K562 (cell line): ENCODE data around the gene SNCG. TPM values are rescaled to one million over a fixed set of nuclear protein-coding genes. Genes with fewer than 3 reads are reported as not detected.

Experiments used
- ATAC-seq: fragments of 200-7000 bp; cut with Tn5 transposase; 3 replicates; pipeline ENCODE4 v1.9.1; 2020; ENCODE audit warnings: moderate library complexity
- BruUV-seq: library from RNA; stranded (reverse); fragments of 400-500 nt; replicated peaks from 2 replicates; lab custom pipeline; 2021; lab: Mats Ljungman, UMichigan
- CTCF ChIA-PET: fragments of 300-600 bp; formaldehyde crosslinking; extraction: SDS; loops from one replicate; lab custom pipeline; 2021; ENCODE audit warnings: low intra/inter-chr PET ratio; lab: Yijun Ruan, JAX
- POLR2A ChIA-PET: fragments of 300-600, 350-650 bp; sonication (Branson Sonifier 250); formaldehyde crosslinking; extraction: SDS; loops from one replicate; lab custom pipeline; 2021; ENCODE audit warnings: antibody characterized with exemption, inconsistent platforms; lab: Yijun Ruan, JAX
- DNase-seq, 4 experiments: peaks; one replicate each; pipeline versions ENCODE4 v3.0.0 to v3.0.0-alpha.2; 2011 to 2018; ENCODE audit warnings: low spot score in 3 of 4, mixed read lengths in 3 of 4; ENCODE audit errors: extremely low read depth in 1 of 4
- FAIRE-seq: peaks from 2 replicates; lab custom pipeline; 2011; peaks lifted over from hg19 to GRCh38; lab: Jason Lieb, UNC
- H2AFZ ChIP-seq: 2 replicates; pipeline ENCODE4 v1.6.0; 2011; ENCODE audit warnings: low read depth, low read length, control low read depth, inconsistent platforms
- H3K27ac ChIP-seq: fragments of 200-600 bp; 3 replicates; pipeline ENCODE4 v1.8.0; 2011; ENCODE audit warnings: low read depth, mild to moderate bottlenecking, control low read depth, inconsistent platforms, low read length, moderate library complexity, mixed read lengths; ENCODE audit errors: extremely low read depth
- H3K27me3 ChIP-seq, 2 experiments: fragments of 300-600 bp in 1 of 2; 2 replicates in 1 of 2; 3 replicates in 1 of 2; pipeline versions ENCODE4 v1.6.0 to v1.8.0; 2011; ENCODE audit warnings: inconsistent platforms in 2 of 2, low read length in 2 of 2, mild to moderate bottlenecking in 1 of 2, mixed read lengths in 1 of 2, moderate library complexity in 1 of 2; ENCODE audit not compliant: control insufficient read depth in 2 of 2, insufficient read depth in 2 of 2
- H3K36me3 ChIP-seq: fragments of 300-600 bp; 3 replicates; pipeline ENCODE4 v1.8.0; 2011; ENCODE audit warnings: mild to moderate bottlenecking, low read length, inconsistent platforms; ENCODE audit not compliant: control insufficient read depth, insufficient read depth
- H3K4me1 ChIP-seq, 2 experiments: fragments of 200-600 bp in 1 of 2; replicated peaks in 1 of 2; 2 replicates in 1 of 2; 3 replicates in 1 of 2; pipeline versions ENCODE4 v1.5.1 to v1.8.0; 2011; ENCODE audit warnings: inconsistent platforms in 2 of 2, low read length in 2 of 2, mild to moderate bottlenecking in 1 of 2, mixed read lengths in 1 of 2, moderate library complexity in 1 of 2; ENCODE audit not compliant: control insufficient read depth in 2 of 2, insufficient read depth in 2 of 2
- H3K4me2 ChIP-seq: 2 replicates; pipeline ENCODE4 v1.6.1; 2011; ENCODE audit warnings: low read length, control low read depth, inconsistent platforms, mixed read lengths; ENCODE audit not compliant: insufficient read depth
- H3K4me3 ChIP-seq: fragments of 200-600 bp; sonication (generic), shearing (Covaris generic); 2 replicates; pipeline ENCODE4 v1.5.1; 2016; ENCODE audit warnings: control low read depth, inconsistent platforms
- H3K79me2 ChIP-seq: fragments of 200-600 bp; 3 replicates; pipeline ENCODE4 v1.8.0; 2011; ENCODE audit warnings: low read length, inconsistent platforms; ENCODE audit not compliant: control insufficient read depth, insufficient read depth
- H3K9ac ChIP-seq, 2 experiments: 2 replicates each; pipeline versions ENCODE4 v1.6.0 to v1.6.1; 2011; ENCODE audit warnings: low read depth in 2 of 2, low read length in 2 of 2, control low read depth in 1 of 2, inconsistent platforms in 1 of 2, mild to moderate bottlenecking in 1 of 2, mixed read lengths in 1 of 2; ENCODE audit not compliant: insufficient read depth in 1 of 2
- H3K9me1 ChIP-seq: one replicate; pipeline ENCODE4 v1.6.0; 2011; ENCODE audit warnings: inconsistent platforms, mild to moderate bottlenecking, low read length, moderate library complexity; ENCODE audit not compliant: control insufficient read depth, insufficient read depth
- H3K9me3 ChIP-seq: replicated peaks from 2 replicates; pipeline ENCODE4 v1.5.1; 2011; ENCODE audit warnings: low read depth, low read length, inconsistent platforms; ENCODE audit not compliant: control insufficient read depth, insufficient read depth
- H4K20me1 ChIP-seq: replicated peaks from 2 replicates; pipeline ENCODE4 v1.6.1; 2011; ENCODE audit warnings: low read length, inconsistent platforms, mixed read lengths; ENCODE audit not compliant: control insufficient read depth, insufficient read depth
- ETV5 ChIP-seq: sonication (generic); formaldehyde crosslinking; IDR thresholded peaks from 2 replicates; pipeline ENCODE4 v1.4.0; 2020; ENCODE audit warnings: low read depth, mild to moderate bottlenecking, missing genetic modification reagents
- RBM15 ChIP-seq: fragments of 200-400 bp; formaldehyde crosslinking; IDR thresholded peaks from 2 replicates; pipeline ENCODE4 v1.6.1; 2018; ENCODE audit warnings: mild to moderate bottlenecking, low read length, moderate library complexity; ENCODE audit not compliant: insufficient read depth
- ZNF436 ChIP-seq: fragments of 250-450, 450-650 bp; sonication (Bioruptor Pico); formaldehyde crosslinking; IDR thresholded peaks from 2 replicates; pipeline ENCODE4 v1.7.0; 2020; ENCODE audit warnings: mild to moderate bottlenecking
- WGBS: fragments of 100-300 bp; shearing (Covaris generic); methylation state at CpG from one replicate; pipeline ENCODE4 v1.1.6; 2016; ENCODE audit warnings: low coverage, mixed read lengths; ENCODE audit not compliant: insufficient coverage; ENCODE audit errors: missing lambda C conversion rate; 5-methylcytosine and 5-hydroxymethylcytosine counted together
- in situ Hi-C: fragments of 300-500 bp; cut with MboI; formaldehyde crosslinking; loops from 4 replicates; pipeline ENCODE4 v1.15.0; 2018; ENCODE audit warnings: inconsistent platforms, mixed read lengths
- intact Hi-C: fragments of 100-400 bp; cut with micrococcal nuclease; formaldehyde crosslinking; loops from 2 replicates; pipeline ENCODE4 v1.14.2; 2022
- polyA plus RNA-seq, 8 experiments: library from polyadenylated mRNA; depleted of rRNA in 4 of 8; stranded (reverse) in 5 of 8; unstranded in 3 of 8; fragments of >200 nt; fragmentation: Nextera tagmentation in 2 of 8; fragmentation: Illumina TruSeq in 1 of 8; extraction: Ambion mirVana in 2 of 8; extraction: Trizol in 1 of 8; gene quantifications; 2 replicates each; pipeline versions ENCODE4 v1.2.1 to v1.2.3, GENCODE V29; 2011 to 2014; ENCODE audit warnings: inconsistent platforms in 1 of 8, missing spikeins in 1 of 8
- total RNA-seq, 7 experiments: library from RNA; depleted of rRNA in 6 of 7; stranded (reverse); fragments of >200 nt in 6 of 7; fragmentation: Illumina TruSeq in 2 of 7; extraction: Trizol in 2 of 7; gene quantifications; 2 replicates each; pipeline versions ENCODE4 v1.2.1 to v1.2.3, GENCODE V29; 2011 to 2021; ENCODE audit warnings: low replicate concordance in 1 of 7
- TF ChIP-seq, protein P1 (sequence below), 2 experiments: fragments of 450-650 bp in 1 of 2; sonication (generic) in 1 of 2; formaldehyde crosslinking; conservative IDR thresholded peaks; 2 replicates each; pipeline versions ENCODE4 v1.4.0 to v1.8.1; 2020 to 2022; ENCODE audit warnings: mild to moderate bottlenecking in 1 of 2, missing genetic modification reagents in 1 of 2

Gene SNCG
- total and polyA plus RNA-seq, 9 of the 15 experiments (the other 6 are each of a cell fraction or from before 2014, with no cell fraction given), result 9.8 to 146 (median 93.6) TPM

DNA sequence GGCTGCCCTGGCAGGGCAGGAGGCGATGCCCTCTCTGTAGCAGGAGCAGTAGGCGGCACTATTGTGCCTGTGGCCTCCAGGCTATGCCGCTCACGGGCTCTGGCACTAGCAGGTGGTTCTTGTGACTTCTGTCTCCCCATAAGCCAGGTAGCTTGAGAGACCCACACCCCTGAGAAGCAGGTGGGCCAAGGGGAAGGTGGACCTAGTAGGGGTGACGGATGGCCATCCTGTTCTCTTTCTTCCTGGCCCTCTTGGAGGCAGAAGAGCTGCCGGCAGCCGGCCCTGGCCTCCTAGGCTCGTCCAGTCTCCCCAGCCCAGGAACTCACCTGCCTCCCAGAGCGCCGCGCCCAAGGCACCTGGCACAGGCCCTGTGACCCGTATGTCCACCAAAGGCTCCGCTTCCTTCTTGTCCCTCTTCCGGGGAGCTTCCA, 16.4 kb upstream of the SNCG start:
- 97% methylated on average over 12 of the region's 14 CpGs for WGBS
- ATAC-seq (no peak), DNase-seq (no peak), FAIRE-seq (no peak)
- H3K4me3 ChIP-seq, result no peak overlapping the region
- no peak for TF ChIP-seq RBM15
- no peak for TF ChIP-seq ZNF436 (CRISPR knock-in tag)
- TF ChIP-seq ETV5, result no peak
- TF ChIP-seq, protein P1, sequence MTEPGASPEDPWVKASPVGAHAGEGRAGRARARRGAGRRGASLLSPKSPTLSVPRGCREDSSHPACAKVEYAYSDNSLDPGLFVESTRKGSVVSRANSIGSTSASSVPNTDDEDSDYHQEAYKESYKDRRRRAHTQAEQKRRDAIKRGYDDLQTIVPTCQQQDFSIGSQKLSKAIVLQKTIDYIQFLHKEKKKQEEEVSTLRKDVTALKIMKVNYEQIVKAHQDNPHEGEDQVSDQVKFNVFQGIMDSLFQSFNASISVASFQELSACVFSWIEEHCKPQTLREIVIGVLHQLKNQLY (CRISPR knock-in tag; conservative IDR thresholded peaks at IDR 0.05), result no peak
- BruUV-seq, result no TSS peak
- no peaks in the 10 kb centered on the region for H3K36me3 ChIP-seq
- H3K4me1 ChIP-seq, result peaks cover 0 to 20% of the 10 kb centered on the region in 2 experiments; a peak in 2 of 5 replicates
- in situ Hi-C loops (no loop called here), intact Hi-C loops (no loop called here)
- H3K9me1 ChIP-seq, result no peaks in the 10 kb centered on the region
- H3K27ac ChIP-seq, result no peak overlapping the region
- H3K9me3 ChIP-seq, result no peaks in the 10 kb centered on the region
- H4K20me1 ChIP-seq, result no peaks in the 10 kb centered on the region
- no peak overlapping the region for H3K4me2 ChIP-seq
- POLR2A ChIA-PET, result interaction anchor here (0.6 to 1.2 kb wide), 2 partner anchors 18 to 233 kb away, joined by 3 to 4 read pairs; no protein-coding TSS in a partner anchor
- H3K27me3 ChIP-seq, result no peaks in the 10 kb centered on the region
- CTCF ChIA-PET, result interaction anchor here (0.7 kb wide), 3 partner anchors 23 to 910 kb away, joined by 3 to 5 read pairs (median 3); no protein-coding TSS in a partner anchor
- H2AFZ ChIP-seq, result no peak overlapping the region
- no peak overlapping the region; a peak in 1 of 4 replicates for H3K9ac ChIP-seq
- H3K79me2 ChIP-seq, result no peaks in the 10 kb centered on the region
